ENCODE measurements around the gene ACR.

- TF ChIP-seq POLR2A (IDR thresholded peaks at IDR 0.05) = no peak
- TF ChIP-seq CTCF (IDR thresholded peaks at IDR 0.05) = no peak
Measured at GRCh38 chr22:50706481-50707125, 31.4 kb upstream of the ACR start.
